Measurements from ENCODE around the gene PRG3.
A peak's percentile ranks its signal among the peaks of the same experiment; 100 is the strongest.

Gene PRG3

GRCh38 chr11:57390535-57390934, 9.6 kb upstream of the PRG3 start, which contains the start of gene PRG2:
TSS of gene PRG2 (minus strand) at chr11:57390650. CDS start at chr11:57389944, 706 bp downstream.
- TF ChIP-seq, protein P1, sequence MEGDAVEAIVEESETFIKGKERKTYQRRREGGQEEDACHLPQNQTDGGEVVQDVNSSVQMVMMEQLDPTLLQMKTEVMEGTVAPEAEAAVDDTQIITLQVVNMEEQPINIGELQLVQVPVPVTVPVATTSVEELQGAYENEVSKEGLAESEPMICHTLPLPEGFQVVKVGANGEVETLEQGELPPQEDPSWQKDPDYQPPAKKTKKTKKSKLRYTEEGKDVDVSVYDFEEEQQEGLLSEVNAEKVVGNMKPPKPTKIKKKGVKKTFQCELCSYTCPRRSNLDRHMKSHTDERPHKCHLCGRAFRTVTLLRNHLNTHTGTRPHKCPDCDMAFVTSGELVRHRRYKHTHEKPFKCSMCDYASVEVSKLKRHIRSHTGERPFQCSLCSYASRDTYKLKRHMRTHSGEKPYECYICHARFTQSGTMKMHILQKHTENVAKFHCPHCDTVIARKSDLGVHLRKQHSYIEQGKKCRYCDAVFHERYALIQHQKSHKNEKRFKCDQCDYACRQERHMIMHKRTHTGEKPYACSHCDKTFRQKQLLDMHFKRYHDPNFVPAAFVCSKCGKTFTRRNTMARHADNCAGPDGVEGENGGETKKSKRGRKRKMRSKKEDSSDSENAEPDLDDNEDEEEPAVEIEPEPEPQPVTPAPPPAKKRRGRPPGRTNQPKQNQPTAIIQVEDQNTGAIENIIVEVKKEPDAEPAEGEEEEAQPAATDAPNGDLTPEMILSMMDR (IDR thresholded peaks at IDR 0.05; ENCODE audit: control insufficient read depth, extremely low read depth, insufficient read depth): no peak

DNA sequence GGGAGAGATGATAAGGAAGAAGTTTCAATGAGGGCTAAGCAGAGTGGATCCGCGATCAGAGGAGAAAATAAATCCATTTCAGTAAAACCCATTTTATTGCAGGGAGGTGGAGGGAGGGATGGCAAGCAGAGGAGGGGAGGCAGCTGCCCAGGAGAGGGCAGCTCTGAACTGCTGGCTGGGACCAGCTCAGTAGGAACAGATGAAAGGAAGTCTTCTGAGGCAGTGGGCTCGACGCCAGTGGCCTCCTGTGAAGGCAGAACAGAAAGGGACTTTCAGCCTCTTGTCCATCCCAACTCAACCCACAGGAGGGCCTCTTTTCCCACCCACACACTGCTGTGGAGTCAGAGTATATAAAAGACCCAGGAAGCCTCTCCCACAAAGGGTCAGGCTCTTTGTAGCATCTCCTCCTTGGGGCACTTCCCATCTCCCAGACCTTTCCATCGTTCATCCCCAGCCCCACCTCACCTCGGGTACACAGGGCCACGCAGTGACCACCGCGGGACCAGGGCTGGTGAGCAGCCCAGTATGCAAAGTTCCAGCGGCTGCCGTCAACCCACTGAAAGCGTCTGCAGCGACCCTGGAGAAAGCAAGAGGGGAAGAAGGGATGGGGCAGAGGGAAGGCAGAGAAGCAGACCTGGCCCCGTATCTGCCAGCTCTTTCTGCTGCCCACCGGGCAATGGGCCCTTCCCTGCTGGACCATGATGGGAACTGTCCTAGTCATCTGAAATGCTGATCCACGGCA, 6.5 kb upstream of the PRG3 start:
- TF ChIP-seq, protein P1 (IDR thresholded peaks at IDR 0.05; ENCODE audit: control insufficient read depth, extremely low read depth, insufficient read depth): no peak
- H3K4me3 ChIP-seq (ENCODE audit: low read depth, low read length): no peak overlapping the region
- no peak for DNase-seq (ENCODE audit: low read depth)

More at GRCh38 chr11:57390535-57390934, 9.6 kb upstream of the PRG3 start, which contains the start of gene PRG2:
- H3K4me3 ChIP-seq (ENCODE audit: low read depth, low read length): no peak within 1 kb of the TSS
- no peak for DNase-seq (ENCODE audit: low read depth)

DNA sequence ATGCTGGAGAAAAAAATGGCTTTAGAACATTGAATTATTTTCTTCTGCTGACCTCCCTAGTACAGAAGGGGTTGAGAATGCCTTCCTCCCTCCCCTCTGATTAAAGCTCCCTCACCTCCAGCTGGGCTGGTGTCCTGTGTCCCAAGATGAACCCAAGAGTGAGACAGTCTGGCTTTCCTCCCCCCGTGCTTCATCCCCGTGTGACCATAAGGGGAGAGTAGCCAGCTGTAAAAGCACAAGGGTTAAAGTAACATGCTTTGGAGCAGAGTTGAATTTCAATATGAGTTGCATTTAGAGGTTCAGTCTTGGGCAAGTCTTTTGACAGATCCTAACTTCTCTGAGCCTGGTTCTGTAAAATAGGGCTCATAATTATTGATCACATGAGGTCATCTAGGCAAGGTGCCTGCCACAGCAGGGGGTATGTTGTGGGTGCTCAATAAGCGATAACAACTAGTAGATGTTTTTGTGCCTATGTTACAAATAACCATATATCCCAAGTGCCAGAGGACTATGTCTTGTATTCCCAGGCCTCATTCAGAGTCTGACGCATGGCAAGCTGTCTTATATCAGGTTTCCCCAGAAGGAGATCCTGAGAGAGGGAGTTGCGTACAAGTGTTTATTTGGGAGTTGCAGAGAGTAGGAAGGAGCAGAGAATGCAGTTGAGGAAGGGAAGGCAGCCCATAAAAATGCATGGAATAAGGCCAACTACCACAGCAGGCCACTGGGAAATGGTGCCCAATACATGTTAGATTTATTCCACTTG, 5.4 kb upstream of the PRG3 start:
- no peak for DNase-seq (ENCODE audit: low read depth)
- no peak overlapping the region for H3K4me3 ChIP-seq (ENCODE audit: low read depth, low read length)
- TF ChIP-seq, protein P1 (IDR thresholded peaks at IDR 0.05; ENCODE audit: control insufficient read depth, extremely low read depth, insufficient read depth): no peak

GRCh38 chr11:57379732-57380131, 1.2 kb downstream of the PRG3 start:
- TF ChIP-seq, protein P1 (IDR thresholded peaks at IDR 0.05; ENCODE audit: control insufficient read depth, extremely low read depth, insufficient read depth): no peak
- DNase-seq (ENCODE audit: low read depth): peak; percentile 13
- no peak overlapping the region for H3K4me3 ChIP-seq (ENCODE audit: low read depth, low read length)

DNA sequence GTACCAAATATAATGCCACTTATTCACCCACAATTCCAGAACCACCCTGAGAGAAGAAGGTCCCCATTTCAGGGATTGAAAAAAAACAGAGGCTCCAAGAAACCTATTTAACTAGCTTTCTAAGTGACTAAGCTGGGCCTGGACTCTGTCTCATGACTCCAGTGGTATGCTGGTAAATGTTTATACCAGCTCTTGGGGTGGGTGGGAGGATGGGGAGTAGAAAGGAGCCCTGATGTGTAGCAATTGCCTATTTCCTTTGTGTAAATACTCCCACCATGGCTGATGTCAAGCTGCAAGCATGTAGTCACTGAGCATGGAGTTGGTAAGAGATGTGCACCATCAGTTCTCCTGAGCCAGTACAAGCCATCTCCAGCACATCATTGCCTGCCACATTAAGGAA, 2.8 kb downstream of the PRG3 start:
- DNase-seq (ENCODE audit: low read depth): no peak
- TF ChIP-seq, protein P1 (IDR thresholded peaks at IDR 0.05; ENCODE audit: control insufficient read depth, extremely low read depth, insufficient read depth): no peak
- no peak overlapping the region for H3K4me3 ChIP-seq (ENCODE audit: low read depth, low read length)

GRCh38 chr11:57377107-57377506, 3.8 kb downstream of the PRG3 start:
- no peak for DNase-seq (ENCODE audit: low read depth)
- no peak overlapping the region for H3K4me3 ChIP-seq (ENCODE audit: low read depth, low read length)
- TF ChIP-seq, protein P1 (IDR thresholded peaks at IDR 0.05; ENCODE audit: control insufficient read depth, extremely low read depth, insufficient read depth): no peak

Measured in LNCaP clone FGC (cell line).